ENCODE data around the gene PRR20D.

Gene PRR20D

GRCh38 chr13:57212989-57213388 is 52.6 kb downstream of the PRR20D start:
- no peaks in the 10 kb centered on the region for H3K9me3 ChIP-seq
- no peaks in the 10 kb centered on the region for H3K27me3 ChIP-seq (ENCODE audit: low read depth)
- H3K36me3 ChIP-seq (replicated peaks) = no peaks in the 10 kb centered on the region
- no peak for DNase-seq (ENCODE audit: low spot score in 2 of 2)
- no peaks in the 10 kb centered on the region for H3K4me1 ChIP-seq
- in situ Hi-C loops (cut with MboI; ENCODE audit: low sequenced_read_pairs) = no loop called here
- no peak overlapping the region for H3K4me3 ChIP-seq

All from HAP-1 (cell line).